Activated B cell treated with CpG ODN at 0.5 μM for 24 hours (primary cell): ENCODE results near the gene EHBP1. TPM values are rescaled to one million over a fixed set of nuclear protein-coding genes. Genes with fewer than 3 reads are reported as not detected.

Experiments used
- ATAC-seq: fragments of 200-7000 bp; cut with Tn5 transposase; one replicate; pipeline ENCODE4 v1.10.0; 2021; ENCODE audit warnings: low read depth, mild to moderate bottlenecking, moderate library complexity
- CTCF ChIA-PET: fragments of 350-600 bp; sonication (Branson Sonifier 250); formaldehyde crosslinking; loops from one replicate; lab custom pipeline; 2021; ENCODE audit warnings: antibody characterized with exemption; lab: Charles Lee
- POLR2A ChIA-PET: fragments of 350-600 bp; sonication (Branson Sonifier 250); formaldehyde crosslinking; loops from one replicate; lab custom pipeline; 2021; ENCODE audit warnings: antibody characterized with exemption; lab: Charles Lee
- DNase-seq: peaks from one replicate; pipeline ENCODE4 v3.0.0; 2022
- H3K27ac Mint-ChIP-seq: one replicate; pipeline ENCODE4 v1.8.0; 2020; ENCODE audit warnings: mixed read lengths
- H3K27me3 Mint-ChIP-seq: one replicate; pipeline ENCODE4 v1.8.0; 2021; ENCODE audit warnings: mixed read lengths
- H3K36me3 Mint-ChIP-seq: one replicate; pipeline ENCODE4 v1.8.0; 2021; ENCODE audit warnings: low read depth, mixed read lengths
- H3K4me1 Mint-ChIP-seq: one replicate; pipeline ENCODE4 v1.8.0; 2021; ENCODE audit warnings: mixed read lengths
- H3K4me3 Mint-ChIP-seq: one replicate; pipeline ENCODE4 v1.8.0; 2020; ENCODE audit warnings: mild to moderate bottlenecking, mixed read lengths
- H3K9me3 Mint-ChIP-seq: one replicate; pipeline ENCODE4 v1.8.0; 2020; ENCODE audit warnings: mixed read lengths
- intact Hi-C: fragments of 100-400 bp; cut with micrococcal nuclease; formaldehyde crosslinking; loops from one replicate; pipeline ENCODE4 v1.15.1; 2024
- total RNA-seq: library from RNA; stranded (reverse); gene quantifications from 2 replicates; pipeline ENCODE4 v1.2.3, GENCODE V29; 2022
- TF ChIP-seq, protein P1 (sequence below): fragments of 200-600 bp; IDR thresholded peaks from one replicate; pipeline ENCODE4 v1.8.0; 2022; ENCODE audit warnings: antibody characterized with exemption, mild to moderate bottlenecking

EHBP1 gene
- total RNA-seq, 1 donor from 2014 or later = 24.0 TPM

GRCh38 chr2:62661263-62661635, 44.3 kb upstream of the EHBP1 start:
- DNase-seq = no peak
- H3K27ac Mint-ChIP-seq = no peak overlapping the region
- ChIA-PET POLR2A (no interaction called here), CTCF (no interaction called here)
- TF ChIP-seq, protein P1, sequence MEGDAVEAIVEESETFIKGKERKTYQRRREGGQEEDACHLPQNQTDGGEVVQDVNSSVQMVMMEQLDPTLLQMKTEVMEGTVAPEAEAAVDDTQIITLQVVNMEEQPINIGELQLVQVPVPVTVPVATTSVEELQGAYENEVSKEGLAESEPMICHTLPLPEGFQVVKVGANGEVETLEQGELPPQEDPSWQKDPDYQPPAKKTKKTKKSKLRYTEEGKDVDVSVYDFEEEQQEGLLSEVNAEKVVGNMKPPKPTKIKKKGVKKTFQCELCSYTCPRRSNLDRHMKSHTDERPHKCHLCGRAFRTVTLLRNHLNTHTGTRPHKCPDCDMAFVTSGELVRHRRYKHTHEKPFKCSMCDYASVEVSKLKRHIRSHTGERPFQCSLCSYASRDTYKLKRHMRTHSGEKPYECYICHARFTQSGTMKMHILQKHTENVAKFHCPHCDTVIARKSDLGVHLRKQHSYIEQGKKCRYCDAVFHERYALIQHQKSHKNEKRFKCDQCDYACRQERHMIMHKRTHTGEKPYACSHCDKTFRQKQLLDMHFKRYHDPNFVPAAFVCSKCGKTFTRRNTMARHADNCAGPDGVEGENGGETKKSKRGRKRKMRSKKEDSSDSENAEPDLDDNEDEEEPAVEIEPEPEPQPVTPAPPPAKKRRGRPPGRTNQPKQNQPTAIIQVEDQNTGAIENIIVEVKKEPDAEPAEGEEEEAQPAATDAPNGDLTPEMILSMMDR = no peak
- H3K27me3 Mint-ChIP-seq = peaks cover 2% of the 10 kb centered on the region
- no peaks in the 10 kb centered on the region for H3K9me3 Mint-ChIP-seq
- H3K4me3 Mint-ChIP-seq = no peak overlapping the region
- no peak for ATAC-seq
- peaks cover 27% of the 10 kb centered on the region for H3K4me1 Mint-ChIP-seq
- no peaks in the 10 kb centered on the region for H3K36me3 Mint-ChIP-seq
- intact Hi-C loops = loop anchor here (2.0 kb wide), 1 partner anchor 44 kb away; the partner anchor contains the start of gene EHBP1

DNA sequence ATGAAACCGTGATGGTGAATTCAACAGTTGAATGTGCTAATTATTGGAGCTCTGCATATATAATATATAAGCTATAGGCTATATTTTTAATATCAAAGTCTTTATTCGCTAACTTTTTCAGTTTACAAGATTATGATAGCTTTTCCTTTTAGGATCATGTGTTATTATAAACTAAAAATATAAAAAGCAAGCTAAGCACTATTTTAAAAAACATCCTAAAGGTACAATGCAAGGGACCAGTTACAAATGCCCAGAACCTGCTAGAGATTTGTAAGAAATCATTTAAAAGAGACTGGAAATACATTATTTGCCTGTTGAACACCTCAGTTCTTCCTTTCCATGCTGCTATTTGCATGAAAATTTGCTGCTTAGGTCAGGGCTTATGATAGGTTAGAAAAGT, 43.4 kb upstream of the EHBP1 start:
- ATAC-seq (no peak), DNase-seq (no peak)
- peaks cover 2% of the 10 kb centered on the region for H3K27me3 Mint-ChIP-seq
- ChIA-PET CTCF (no interaction called here), POLR2A (no interaction called here)
- no peak overlapping the region for H3K4me3 Mint-ChIP-seq
- TF ChIP-seq, protein P1 = no peak
- intact Hi-C loops = no loop called here
- H3K4me1 Mint-ChIP-seq = peaks cover 27% of the 10 kb centered on the region
- no peak overlapping the region for H3K27ac Mint-ChIP-seq
- H3K36me3 Mint-ChIP-seq = no peaks in the 10 kb centered on the region
- no peaks in the 10 kb centered on the region for H3K9me3 Mint-ChIP-seq

DNA sequence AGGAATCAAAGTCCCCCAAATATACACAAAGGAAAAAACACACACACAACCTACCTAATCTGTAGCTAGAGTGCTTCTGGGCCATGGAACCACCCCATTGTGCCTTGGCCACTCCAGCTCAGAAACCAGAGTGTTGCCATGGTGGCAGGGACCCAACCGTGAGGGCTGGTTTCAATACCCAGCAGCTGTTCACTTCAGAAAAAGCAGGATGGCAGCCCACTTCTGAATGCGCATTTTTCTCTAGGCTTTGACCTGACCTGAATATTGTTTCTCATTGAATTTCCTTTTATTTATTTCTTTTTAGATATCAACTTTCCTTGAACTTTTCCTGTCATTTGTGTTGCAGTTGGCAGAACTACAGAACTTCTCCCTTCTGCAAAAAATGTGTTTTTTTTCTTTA, 43.0 kb upstream of the EHBP1 start:
- TF ChIP-seq, protein P1 = no peak
- Mint-ChIP-seq H3K4me3 (no peak overlapping the region), H3K9me3 (no peaks in the 10 kb centered on the region), H3K27me3 (peaks cover 2% of the 10 kb centered on the region), H3K27ac (no peak overlapping the region), H3K36me3 (no peaks in the 10 kb centered on the region), H3K4me1 (peaks cover 24% of the 10 kb centered on the region)
- CTCF ChIA-PET = no interaction called here
- POLR2A ChIA-PET = no interaction called here
- intact Hi-C loops = no loop called here
- DNase-seq (no peak), ATAC-seq (no peak)

GRCh38 chr2:62663411-62663810, 42.1 kb upstream of the EHBP1 start:
- no peaks in the 10 kb centered on the region for H3K36me3 Mint-ChIP-seq
- intact Hi-C loops = no loop called here
- H3K9me3 Mint-ChIP-seq = no peaks in the 10 kb centered on the region
- TF ChIP-seq, protein P1 = no peak
- H3K27me3 Mint-ChIP-seq = peaks cover 2% of the 10 kb centered on the region
- ChIA-PET CTCF (no interaction called here), POLR2A (no interaction called here)
- no peak for ATAC-seq
- H3K4me1 Mint-ChIP-seq = peaks cover 16% of the 10 kb centered on the region
- H3K4me3 Mint-ChIP-seq = no peak overlapping the region
- DNase-seq = no peak
- no peak overlapping the region for H3K27ac Mint-ChIP-seq

- ATAC-seq (no peak), DNase-seq (no peak)
- H3K27me3 Mint-ChIP-seq = peaks cover 2% of the 10 kb centered on the region
- peaks cover 16% of the 10 kb centered on the region for H3K4me1 Mint-ChIP-seq
- no peaks in the 10 kb centered on the region for H3K36me3 Mint-ChIP-seq
- TF ChIP-seq, protein P1 = no peak
- H3K27ac Mint-ChIP-seq = no peak overlapping the region
- POLR2A ChIA-PET = no interaction called here
- H3K9me3 Mint-ChIP-seq = no peaks in the 10 kb centered on the region
- no peak overlapping the region for H3K4me3 Mint-ChIP-seq
- intact Hi-C loops = no loop called here
- CTCF ChIA-PET = no interaction called here
Measured at GRCh38 chr2:62663920-62664795, 41.4 kb upstream of the EHBP1 start.
